Neuron (in vitro differentiated cells): ENCODE measurements around the gene FHIT.

Source experiments
- H2AFZ ChIP-seq: one replicate; pipeline ENCODE4 v1.6.1; 2013; ENCODE audit warnings: low read depth, mild to moderate bottlenecking, inconsistent platforms, low read length, moderate library complexity
- H3K27me3 ChIP-seq: one replicate; pipeline ENCODE4 v1.6.1; 2013; ENCODE audit warnings: low read length; ENCODE audit not compliant: insufficient read depth
- H3K36me3 ChIP-seq: one replicate; pipeline ENCODE4 v1.6.1; 2013; ENCODE audit warnings: low read length; ENCODE audit not compliant: insufficient read depth
- H3K4me1 ChIP-seq: one replicate; pipeline ENCODE4 v1.6.1; 2013; ENCODE audit warnings: low read length; ENCODE audit not compliant: insufficient read depth
- H3K4me3 ChIP-seq: 2 replicates; pipeline ENCODE4 v1.5.1; 2013; ENCODE audit warnings: mild to moderate bottlenecking, low read length, moderate library complexity
- H3K9me3 ChIP-seq: one replicate; pipeline ENCODE4 v1.6.1; 2013; ENCODE audit warnings: low read length

Gene FHIT

DNA sequence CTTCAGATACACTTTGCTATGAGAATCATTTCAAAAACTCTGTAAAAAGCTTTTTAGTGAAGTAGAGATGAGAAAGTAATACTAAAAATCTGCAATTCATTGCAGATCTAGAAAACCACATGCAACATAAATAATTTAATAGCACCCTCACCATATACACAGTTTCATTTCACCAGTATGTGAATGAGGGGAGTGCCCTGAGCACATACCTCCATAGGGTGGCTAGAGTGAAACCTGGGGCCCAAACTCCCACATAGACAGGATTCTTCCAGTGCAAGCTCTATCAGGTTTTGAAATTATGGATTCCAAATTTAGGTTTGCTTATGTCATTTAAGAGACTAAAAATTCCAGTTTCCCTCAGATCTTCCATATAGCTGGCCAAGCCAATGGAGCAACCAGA, 1228.1 kb downstream of the FHIT start:
- Histone ChIP-seq H2AFZ (no peak overlapping the region), H3K9me3 (no peaks in the 10 kb centered on the region), H3K27me3 (no peaks in the 10 kb centered on the region), H3K36me3 (no peaks in the 10 kb centered on the region), H3K4me3 (no peak overlapping the region), H3K4me1 (peaks cover 11% of the 10 kb centered on the region)

DNA sequence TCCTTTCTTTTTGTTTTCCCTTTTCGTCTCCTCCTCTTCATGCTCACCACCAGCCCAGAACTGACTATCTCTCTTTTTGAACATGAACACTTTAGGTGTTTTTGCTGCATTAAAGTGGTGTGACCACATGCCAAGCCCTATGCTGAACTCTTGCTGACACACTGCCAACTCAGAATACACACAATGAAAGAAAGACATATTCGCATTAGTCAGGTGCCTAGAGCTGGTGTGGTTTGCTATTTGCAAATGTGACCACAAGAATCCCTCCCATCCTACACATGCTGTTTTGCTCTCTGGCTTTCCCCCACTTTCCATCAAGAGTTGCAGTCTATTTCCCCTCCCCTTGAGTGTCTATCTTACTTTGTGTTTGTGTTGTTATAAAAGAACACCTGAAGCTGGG, 1233.6 kb downstream of the FHIT start:
- H3K9me3 ChIP-seq: no peaks in the 10 kb centered on the region
- H3K36me3 ChIP-seq: no peaks in the 10 kb centered on the region
- no peaks in the 10 kb centered on the region for H3K27me3 ChIP-seq
- H2AFZ ChIP-seq: no peak overlapping the region
- peaks cover 7% of the 10 kb centered on the region for H3K4me1 ChIP-seq
- no peak overlapping the region for H3K4me3 ChIP-seq

DNA sequence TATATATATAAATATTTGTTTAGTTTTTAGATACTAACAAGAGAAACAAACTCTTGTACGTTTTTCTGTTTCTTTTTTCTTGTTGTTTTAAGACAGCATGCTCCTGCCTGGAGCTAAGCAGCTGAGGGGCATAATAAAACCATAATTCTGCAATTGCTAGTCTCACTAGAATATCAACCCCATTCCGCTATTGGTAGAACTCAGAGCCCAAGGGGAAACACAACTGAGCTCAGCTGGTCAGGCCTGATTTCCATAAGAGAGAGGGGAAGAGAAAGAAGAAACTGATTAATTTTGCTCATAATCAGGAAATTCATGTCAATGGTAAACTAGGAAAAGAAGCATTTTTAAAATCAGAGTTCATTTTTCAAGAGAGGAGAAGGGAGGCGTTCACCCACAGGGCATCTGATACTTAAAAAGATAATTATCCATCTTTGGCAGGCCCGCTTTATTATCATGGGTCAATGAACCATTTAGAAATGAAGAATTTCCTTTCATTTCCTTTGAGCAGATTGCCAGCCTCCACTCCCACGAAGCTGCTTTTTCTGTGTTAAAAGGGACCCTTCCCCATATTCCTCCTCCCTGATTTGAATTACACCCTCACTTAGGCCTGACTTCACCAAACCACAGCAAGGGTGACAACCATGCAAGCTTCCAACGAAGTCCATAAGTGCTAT, 1236.1 kb downstream of the FHIT start:
- H3K9me3 ChIP-seq: no peaks in the 10 kb centered on the region
- H3K4me3 ChIP-seq: no peak overlapping the region
- no peaks in the 10 kb centered on the region for H3K27me3 ChIP-seq
- H2AFZ ChIP-seq: no peak overlapping the region
- H3K36me3 ChIP-seq: no peaks in the 10 kb centered on the region
- peaks cover 7% of the 10 kb centered on the region for H3K4me1 ChIP-seq

DNA sequence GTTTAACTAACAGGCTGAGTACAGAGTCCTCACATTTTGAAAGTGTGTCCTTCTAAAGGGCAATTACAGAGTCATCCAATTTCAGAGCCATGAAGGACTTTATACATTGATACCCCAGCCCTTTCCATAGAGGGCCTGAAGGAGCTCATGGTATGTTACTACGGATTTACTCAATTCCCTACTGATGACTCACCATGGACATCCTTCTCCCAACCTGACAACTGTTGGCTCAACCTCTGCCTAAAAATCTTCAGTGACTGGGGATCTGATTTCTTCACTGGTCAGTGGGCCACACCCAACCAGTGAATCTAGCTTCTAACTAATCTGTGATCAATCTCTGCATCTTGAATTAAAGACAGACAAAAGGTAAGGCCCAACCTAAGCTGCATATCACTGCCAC, 1238.0 kb downstream of the FHIT start:
- no peaks in the 10 kb centered on the region for H3K9me3 ChIP-seq
- no peak overlapping the region for H2AFZ ChIP-seq
- H3K36me3 ChIP-seq: no peaks in the 10 kb centered on the region
- H3K27me3 ChIP-seq: no peaks in the 10 kb centered on the region
- no peak overlapping the region for H3K4me3 ChIP-seq
- H3K4me1 ChIP-seq: peaks cover 7% of the 10 kb centered on the region

DNA sequence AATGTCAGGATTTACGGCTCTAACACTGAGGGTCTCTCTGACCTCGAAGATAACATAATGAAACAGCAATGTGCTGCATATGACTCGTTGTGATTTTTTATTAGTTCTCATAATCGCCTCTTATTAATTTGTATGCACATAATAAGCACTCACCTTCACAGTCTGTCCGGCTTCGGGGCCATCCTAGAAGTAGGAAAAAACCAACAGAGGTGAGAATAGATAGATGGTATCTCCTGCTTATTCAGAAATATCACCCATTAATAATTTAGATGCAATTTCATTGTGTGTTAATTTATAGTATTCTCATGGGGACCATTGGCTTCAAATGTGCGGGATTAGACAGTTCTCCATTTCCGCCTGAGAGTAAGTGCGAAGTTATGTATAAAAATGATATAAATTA, 1240.0 kb downstream of the FHIT start:
- H3K36me3 ChIP-seq: no peaks in the 10 kb centered on the region
- H3K4me3 ChIP-seq: no peak overlapping the region
- H3K4me1 ChIP-seq: peaks cover 7% of the 10 kb centered on the region
- no peaks in the 10 kb centered on the region for H3K27me3 ChIP-seq
- H3K9me3 ChIP-seq: no peaks in the 10 kb centered on the region
- no peak overlapping the region for H2AFZ ChIP-seq

DNA sequence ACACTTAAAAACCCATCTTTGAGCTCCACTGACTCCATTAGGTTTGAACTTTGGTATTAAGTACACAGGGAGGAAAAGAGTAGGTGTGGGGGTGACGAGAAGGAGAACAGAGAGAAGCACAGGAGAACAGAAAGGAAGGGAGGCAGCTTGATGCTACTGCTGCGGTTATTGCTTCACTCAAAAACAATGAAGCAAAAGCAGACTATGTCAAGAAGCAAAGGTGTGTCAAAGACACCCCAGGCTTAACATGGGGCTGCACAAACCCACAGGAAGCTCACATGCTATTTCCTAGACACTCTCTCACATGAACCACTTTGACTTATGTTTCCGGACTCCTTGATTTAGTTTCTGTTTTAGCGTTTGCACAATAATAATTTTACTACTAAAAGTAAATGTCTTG, 1240.5 kb downstream of the FHIT start:
- Histone ChIP-seq H3K4me1 (peaks cover 7% of the 10 kb centered on the region), H3K9me3 (no peaks in the 10 kb centered on the region), H2AFZ (no peak overlapping the region), H3K4me3 (no peak overlapping the region), H3K27me3 (no peaks in the 10 kb centered on the region), H3K36me3 (no peaks in the 10 kb centered on the region)

DNA sequence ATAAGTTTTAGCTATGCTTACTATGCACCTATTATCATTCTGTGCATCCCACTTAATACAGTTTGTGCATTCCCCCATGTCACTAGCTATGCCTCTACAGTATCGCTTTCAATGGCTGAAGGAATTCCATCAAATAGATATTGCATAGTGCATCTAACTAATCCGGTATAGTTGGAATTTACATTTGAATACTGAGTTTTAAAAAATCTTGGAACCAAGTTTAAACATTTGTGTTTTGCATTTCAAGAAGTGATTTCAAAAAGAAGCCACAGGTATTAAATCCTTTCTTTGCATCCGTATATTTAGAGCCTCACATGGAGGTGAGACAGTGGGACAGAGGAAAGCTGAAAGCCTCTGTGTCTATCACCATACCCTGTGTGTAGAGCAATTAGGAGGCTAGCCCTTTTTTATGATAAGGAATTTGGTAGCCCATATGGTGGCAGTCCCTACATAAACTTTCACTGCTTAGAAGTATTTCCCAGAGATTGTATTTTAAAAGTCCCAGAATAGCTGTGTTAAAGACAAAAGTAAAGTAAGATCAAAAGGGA, 1241.2 kb downstream of the FHIT start:
- no peaks in the 10 kb centered on the region for H3K27me3 ChIP-seq

DNA sequence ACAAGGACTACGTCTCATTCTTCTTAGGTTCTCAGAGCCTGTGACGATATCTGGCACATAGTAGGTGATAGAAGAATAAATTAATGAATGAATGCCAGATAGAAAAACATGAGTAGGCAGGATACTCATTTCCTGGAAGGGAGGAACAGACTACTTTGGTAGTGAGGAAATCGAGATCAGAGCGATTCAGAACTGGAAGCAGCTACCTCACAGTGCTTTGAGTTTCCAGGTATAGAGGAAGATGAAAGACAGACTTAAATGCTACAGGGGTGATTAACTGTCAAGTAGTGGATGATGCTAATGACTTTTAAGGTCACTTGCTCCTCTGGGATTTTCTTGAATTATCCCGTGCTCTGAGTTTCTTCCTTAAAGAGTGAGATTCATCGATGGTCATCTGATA, 1249.9 kb downstream of the FHIT start:
- H2AFZ ChIP-seq: no peak overlapping the region
- no peaks in the 10 kb centered on the region for H3K9me3 ChIP-seq
- peaks cover 7% of the 10 kb centered on the region for H3K4me1 ChIP-seq
- no peak overlapping the region for H3K4me3 ChIP-seq
- no peaks in the 10 kb centered on the region for H3K36me3 ChIP-seq
- no peaks in the 10 kb centered on the region for H3K27me3 ChIP-seq

More for the DNA sequence above, 1241.2 kb downstream of the FHIT start:
- no peaks in the 10 kb centered on the region for H3K36me3 ChIP-seq
- no peak overlapping the region for H3K4me3 ChIP-seq
- H3K9me3 ChIP-seq: no peaks in the 10 kb centered on the region
- no peak overlapping the region for H2AFZ ChIP-seq
- no peaks in the 10 kb centered on the region for H3K4me1 ChIP-seq

DNA sequence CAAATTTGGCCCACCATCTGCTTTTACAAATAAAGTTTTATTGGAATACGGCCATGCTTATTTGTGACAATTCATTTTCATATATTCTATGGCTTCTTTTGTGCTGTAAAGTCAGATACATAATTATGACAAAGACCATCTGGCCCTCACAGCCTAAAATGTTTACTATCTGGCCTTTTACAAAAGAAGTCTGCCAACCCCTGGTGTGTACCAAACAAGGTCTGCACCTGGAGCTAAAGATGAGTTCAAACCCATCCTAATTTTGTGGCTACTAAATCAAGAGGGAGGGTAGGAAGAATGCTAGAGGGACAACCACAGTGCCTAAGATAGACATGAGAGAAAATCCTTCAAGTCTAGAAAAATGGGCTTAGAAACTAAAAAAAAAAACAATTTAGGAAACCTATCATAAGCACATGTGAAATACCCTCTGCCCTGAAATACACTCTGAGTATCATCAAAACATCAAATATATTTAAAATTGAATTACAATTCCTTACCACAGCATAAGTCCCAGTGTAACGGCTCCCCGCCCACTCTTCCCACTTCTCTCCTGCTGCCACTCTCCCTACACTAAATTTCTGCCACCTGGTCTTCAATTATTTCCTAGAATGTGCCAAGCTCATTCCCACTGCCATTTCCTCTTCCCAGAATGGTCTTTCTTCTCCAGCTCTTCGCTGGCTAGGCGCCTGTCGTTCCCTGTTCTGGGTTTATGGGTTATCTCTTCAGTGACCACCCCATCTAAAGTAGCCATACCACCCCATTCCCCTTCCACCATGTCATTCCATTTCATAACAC, 1250.7 kb downstream of the FHIT start:
- Histone ChIP-seq H3K9me3 (no peaks in the 10 kb centered on the region), H3K36me3 (no peaks in the 10 kb centered on the region), H2AFZ (no peak overlapping the region), H3K4me3 (no peak overlapping the region), H3K27me3 (no peaks in the 10 kb centered on the region), H3K4me1 (peaks cover 15% of the 10 kb centered on the region)

DNA sequence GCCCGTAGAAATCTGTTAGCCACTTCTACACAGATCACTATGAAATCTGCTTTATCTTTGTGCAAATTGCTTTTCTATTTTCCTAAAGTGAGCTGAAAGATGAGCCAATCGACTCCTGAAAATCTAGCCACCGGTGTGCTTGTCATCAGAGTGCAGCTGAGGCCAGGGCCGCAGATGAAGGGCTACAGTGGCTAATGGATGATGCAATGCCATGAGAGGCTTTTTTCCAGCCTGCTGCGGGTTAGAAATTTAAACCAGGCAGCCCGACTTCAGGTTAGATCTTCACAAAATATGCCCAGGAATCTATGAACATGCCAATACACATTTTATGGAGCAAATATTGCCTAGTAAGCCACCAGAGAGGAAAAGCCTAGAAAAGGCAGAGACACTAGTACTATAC, 1253.2 kb downstream of the FHIT start:
- Histone ChIP-seq H3K36me3 (no peaks in the 10 kb centered on the region), H2AFZ (no peak overlapping the region), H3K4me1 (peaks cover 21% of the 10 kb centered on the region), H3K9me3 (no peaks in the 10 kb centered on the region), H3K4me3 (no peak overlapping the region), H3K27me3 (no peaks in the 10 kb centered on the region)

DNA sequence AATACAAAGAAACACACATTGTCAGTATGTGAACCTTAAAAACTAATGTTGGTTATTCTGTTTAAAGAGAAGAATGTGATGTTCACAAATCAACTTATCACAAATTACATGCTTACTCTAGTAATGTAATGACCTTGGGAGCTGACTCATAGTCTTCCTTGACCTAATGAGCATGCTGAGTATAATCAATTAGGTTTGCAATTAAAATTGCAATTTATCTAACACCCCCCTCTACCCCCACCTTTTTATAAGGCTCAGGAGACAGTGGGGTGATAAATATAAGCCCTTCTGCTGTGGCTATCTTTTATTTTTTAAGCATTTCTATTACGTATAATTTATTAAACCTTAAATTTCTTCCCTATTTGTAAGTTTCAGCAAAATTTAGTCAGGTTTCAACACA, 1253.7 kb downstream of the FHIT start:
- H3K4me3 ChIP-seq: no peak overlapping the region
- peaks cover 21% of the 10 kb centered on the region for H3K4me1 ChIP-seq
- no peaks in the 10 kb centered on the region for H3K27me3 ChIP-seq
- H3K36me3 ChIP-seq: no peaks in the 10 kb centered on the region
- H3K9me3 ChIP-seq: no peaks in the 10 kb centered on the region
- no peak overlapping the region for H2AFZ ChIP-seq

DNA sequence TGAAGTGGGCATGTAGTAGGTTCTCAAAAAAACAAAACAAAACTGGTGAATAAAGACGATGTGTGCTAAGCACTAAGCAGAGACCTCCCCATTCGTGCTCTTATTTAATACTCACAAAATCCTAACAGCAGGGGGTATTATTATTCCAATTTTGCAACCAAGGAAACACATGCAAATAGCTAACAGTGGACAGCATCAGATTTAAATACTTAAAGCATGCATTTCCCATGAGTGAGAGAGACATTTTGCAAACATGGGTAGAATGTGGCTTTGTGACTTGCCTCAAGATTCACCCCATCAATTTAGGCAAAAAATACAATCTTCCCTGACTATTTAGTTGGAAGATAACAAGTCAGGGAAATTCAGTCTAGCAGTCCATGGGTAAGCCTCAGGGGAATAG, 1255.2 kb downstream of the FHIT start:
- no peaks in the 10 kb centered on the region for H3K27me3 ChIP-seq
- peaks cover 21% of the 10 kb centered on the region for H3K4me1 ChIP-seq
- no peak overlapping the region for H2AFZ ChIP-seq
- no peaks in the 10 kb centered on the region for H3K9me3 ChIP-seq
- no peaks in the 10 kb centered on the region for H3K36me3 ChIP-seq
- H3K4me3 ChIP-seq: no peak overlapping the region

DNA sequence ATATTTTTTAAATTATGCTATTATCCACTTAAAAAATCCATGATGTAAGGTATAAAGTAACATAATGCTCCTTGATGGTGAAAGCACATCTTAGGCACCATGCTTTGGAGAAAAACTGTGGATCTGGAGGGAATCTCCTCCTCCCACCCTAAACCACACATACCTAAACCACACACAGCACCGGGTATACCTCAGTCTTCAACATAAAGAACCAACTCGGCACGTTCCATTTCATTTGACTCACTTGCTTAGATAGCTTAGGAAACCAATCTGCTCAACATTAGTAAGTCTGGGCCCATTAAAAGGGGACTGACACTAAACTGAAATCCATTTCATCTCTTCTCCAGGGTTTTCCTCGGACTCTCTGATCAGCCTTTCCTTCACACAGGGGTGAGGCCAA, 1255.7 kb downstream of the FHIT start:
- H3K36me3 ChIP-seq: no peaks in the 10 kb centered on the region
- H3K9me3 ChIP-seq: no peaks in the 10 kb centered on the region
- no peak overlapping the region for H3K4me3 ChIP-seq
- H3K4me1 ChIP-seq: peaks cover 21% of the 10 kb centered on the region
- H3K27me3 ChIP-seq: no peaks in the 10 kb centered on the region
- no peak overlapping the region for H2AFZ ChIP-seq
